Activated CD4-positive, alpha-beta T cell treated with anti-CD3 and anti-CD28 coated beads, Interleukin-2, Interleukin-4, amounts not matched to agents 100 ng/mL and 50 ng/mL, durations not matched to agents 16 hours and 8 hours (primary cell): Measurements from ENCODE around the gene FARP2.
"Not testable (repeated sequence)": the region's sequence is repeated elsewhere in the genome, so short reads cannot be mapped to it uniquely, and the experiment has no call there.

Experiments used
- DNase-seq: peaks from one replicate; pipeline ENCODE4 v3.0.0-alpha.2; 2020; ENCODE audit warnings: low spot score

FARP2 gene

DNA sequence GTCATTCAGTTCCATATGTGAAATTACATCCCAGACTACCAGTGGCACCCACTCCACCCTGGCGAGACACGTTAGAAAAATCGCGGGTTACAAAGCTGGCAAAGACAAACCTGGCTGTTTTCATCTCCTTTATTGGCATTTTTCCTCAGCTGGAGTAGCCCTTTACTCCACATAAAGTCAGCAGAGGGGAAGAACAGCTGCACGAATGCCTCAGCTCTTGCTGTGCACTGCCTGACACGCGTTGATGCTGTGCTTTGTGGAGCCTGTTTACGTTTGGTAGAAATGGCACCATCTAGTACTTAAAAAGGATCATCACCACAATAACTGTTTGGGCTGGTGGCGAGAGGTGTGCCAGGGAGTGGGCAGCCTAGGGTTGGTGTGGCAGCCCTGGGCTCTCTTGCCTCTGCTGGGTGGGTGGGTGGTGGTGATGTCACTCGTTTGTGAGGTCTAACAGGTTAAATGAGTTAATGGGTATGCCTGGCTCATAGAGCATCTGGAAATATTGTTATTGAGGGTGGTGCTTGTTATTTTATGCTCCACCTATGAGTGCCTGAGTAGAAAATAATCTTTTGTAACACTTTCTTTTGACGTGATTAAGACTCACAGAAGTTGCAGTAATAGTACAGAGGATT is 16.4 kb downstream of the FARP2 start:
- DNase-seq = no peak

GRCh38 chr2:241373446-241373845 is 17.4 kb downstream of the FARP2 start:
- DNase-seq = no peak

- DNase-seq = not testable (repeated sequence)
These were observed 17.8 kb downstream of the FARP2 start for GRCh38 chr2:241373906-241374305.

- DNase-seq = no peak
These were observed 19.2 kb downstream of the FARP2 start for GRCh38 chr2:241375300-241375699.

DNA sequence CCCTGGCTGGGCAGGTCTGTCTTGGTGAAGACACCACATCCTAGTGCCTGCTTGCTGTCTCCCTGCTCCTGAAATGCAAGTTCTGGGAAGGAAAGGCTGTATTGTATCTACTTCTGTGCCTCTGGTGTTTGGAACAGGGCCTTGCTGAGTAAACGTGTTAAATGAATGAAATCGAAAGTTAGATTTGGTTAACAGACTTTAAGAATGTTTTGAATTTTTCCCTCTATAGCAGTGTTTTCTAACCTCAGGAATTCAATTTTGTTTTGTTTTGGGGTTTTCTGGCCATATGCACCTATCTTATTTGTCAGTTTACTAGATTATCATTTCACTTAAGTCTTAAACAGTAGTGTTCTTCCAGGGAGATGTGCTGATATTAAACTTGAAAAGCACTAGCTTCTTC is 20.7 kb downstream of the FARP2 start:
- DNase-seq = no peak

DNA sequence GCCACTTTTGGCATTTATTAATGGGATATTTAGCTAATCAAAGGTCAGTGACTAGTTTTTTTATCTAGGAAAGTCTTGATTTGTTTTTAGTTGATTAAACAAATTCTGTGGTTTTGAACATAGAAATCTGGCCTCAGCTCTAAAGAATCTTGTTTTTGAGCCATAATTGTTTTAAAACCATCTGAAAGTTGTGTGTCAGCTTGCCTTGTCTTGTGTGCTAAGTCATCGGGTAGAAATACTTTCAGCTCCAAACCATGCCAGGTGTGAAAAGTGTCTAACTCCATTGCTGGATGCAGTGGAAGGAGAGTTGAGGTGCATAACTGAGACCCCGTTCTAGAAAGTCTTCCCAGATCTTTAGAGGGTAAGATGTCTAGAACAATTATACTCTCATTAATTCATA is 22.7 kb downstream of the FARP2 start:
- no peak for DNase-seq

DNA sequence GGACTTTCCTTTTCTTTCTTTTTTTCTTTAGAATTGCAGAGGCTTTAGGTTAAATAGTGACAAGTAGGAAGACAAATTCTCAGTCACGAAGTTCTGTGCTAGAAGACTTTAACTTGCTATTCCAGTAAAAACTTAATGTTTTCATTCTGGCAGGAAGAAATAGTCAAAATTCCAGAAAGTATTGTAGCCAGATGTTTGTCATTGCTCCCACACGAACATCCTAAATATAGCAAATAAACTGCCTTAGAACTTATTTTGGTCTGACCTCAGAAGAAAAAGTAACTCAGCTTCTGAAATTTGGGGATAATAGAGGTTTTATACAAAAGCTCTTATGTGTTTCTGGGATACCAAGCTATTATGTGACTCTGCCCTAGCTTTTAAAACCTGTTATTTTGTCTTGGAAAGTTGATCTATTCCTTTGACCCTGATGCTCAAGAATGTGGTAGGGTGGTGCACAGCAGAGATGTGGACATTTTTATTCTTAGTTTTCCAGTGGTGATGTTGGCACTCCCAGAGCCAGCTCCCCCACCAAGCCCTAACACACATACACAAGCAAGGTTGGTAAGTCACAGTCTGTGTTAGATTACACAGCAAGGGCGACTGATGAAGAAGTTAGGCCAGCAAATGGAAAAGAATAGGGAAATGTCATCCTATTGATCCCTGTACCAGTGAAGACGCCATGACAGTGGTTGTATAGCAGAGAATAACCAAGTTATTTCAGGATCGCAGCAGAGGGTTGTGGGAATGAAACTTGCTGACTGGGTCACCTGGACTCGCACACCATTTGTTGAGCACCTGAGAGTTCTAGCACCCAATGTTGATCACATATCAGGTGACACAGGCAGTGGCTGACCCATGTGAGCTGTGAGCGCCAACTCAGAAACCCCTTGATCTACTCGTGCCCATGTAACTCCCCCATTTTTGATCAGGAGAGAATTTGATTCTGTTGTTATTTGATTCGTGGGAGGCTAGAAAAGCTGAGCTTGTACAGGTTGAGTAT is 23.7 kb downstream of the FARP2 start:
- DNase-seq = no peak

DNA sequence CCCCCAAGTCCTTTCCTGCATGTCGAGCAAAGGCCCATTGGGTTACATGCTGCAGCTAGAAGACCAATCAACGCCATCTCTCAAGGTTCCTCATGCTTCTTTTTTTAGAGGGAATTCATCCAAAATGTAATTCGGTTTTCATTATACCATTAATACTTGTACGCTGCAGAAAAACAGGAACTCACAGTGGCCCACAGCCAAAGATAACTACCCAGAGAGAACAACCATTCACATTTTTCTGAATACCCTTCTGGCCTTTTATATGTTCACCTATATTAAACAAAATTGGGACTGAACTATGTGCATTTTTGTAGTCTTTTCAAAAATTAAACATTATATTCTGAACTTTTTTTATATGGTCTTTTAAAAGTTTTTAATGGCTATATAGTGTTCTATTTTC is 25.8 kb downstream of the FARP2 start:
- DNase-seq = no peak

GRCh38 chr2:241385450-241385849 is 29.4 kb downstream of the FARP2 start:
- DNase-seq = not testable (repeated sequence)

GRCh38 chr2:241386519-241386918 is 30.4 kb downstream of the FARP2 start:
- DNase-seq = no peak

- DNase-seq = no peak
These were observed 33.6 kb downstream of the FARP2 start for GRCh38 chr2:241389697-241390096.

DNA sequence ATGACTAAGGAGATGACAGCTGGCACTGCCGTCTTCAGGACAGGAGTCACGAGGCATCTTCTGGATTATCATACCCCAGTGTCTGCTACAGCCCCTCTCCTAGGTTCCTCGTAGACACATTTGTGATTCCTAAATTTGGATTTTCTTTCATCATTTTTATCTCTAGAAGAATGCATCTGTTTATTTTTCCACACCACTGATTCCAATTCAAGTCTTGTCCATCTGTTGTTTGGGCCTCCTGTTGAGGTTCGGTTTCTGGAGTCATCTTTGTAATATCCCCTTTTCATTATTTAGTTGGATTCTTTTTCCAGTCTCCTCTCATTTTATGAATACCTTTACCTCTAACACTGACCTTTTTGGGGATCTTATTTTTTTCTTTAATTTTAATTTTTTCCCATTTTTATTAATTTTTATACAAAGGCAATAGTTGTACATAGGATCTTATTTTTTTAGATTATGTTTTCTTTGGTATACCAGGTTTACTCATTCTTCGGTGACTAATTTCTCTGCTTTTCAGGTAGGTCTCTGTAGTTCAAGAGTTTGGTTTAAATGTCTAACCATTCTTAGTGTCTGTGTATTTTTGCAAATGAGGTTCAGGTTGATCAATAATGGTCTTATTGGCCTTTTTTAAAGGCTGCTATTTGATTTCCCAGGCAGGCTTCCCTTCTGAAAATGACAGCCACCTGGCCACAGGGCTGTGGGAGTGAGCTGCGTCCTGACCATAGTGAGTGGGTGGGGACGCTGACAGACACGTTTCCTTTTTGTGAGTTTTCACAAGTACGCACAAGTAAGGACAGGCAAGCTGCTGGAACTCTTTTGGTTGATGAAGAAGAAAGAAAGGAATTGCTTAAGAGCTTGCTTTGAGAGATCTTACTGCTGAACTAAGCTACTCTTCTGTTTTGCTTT is 34.5 kb downstream of the FARP2 start:
- DNase-seq = peak; percentile 23

GRCh38 chr2:241391892-241392665 is 36.0 kb downstream of the FARP2 start:
- DNase-seq = peak; percentile 7

DNA sequence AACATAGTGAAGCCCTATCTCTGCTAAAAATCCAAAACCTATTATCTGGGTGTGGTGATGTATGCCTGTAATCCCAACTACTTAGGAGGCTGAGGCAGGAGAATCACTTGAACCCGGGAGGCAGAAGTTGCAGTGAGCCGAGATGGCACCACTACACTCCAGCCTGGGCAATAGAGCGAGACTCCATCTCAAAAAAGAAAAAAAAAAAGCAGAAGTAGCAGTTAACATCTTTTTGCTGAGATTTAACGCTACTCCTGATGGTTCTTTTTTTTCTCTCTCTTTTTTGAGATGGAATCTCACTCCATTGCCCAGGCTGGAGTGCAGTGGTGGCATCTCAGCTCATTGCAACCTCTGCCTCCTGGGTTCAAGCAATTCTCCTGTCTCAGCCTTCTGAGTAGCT is 36.7 kb downstream of the FARP2 start:
- not testable (repeated sequence) for DNase-seq

GRCh38 chr2:241393524-241394196 is 37.6 kb downstream of the FARP2 start:
- peak; percentile 50 for DNase-seq

- not testable (repeated sequence) for DNase-seq
These were observed 40.7 kb downstream of the FARP2 start for GRCh38 chr2:241396809-241397208.

GRCh38 chr2:241399941-241400922 is 44.1 kb downstream of the FARP2 start:
- DNase-seq = no peak

DNA sequence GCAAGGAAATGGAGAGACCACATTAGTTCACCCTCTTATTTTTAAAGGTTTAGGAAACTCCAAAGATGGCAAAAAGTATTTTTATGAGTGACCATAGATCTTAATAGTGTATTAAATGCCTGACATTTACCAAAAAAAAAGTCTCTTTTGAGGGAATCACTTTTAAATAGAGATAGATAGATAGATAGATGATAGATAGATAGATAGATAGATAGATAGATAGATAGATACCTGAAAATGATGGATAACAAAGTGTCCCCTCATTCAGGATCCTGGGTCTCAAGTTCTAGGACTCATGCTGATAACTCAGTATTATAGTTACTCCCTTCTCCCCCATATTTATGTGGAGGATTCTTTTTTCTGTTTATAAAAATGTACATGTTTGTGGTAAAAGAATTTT is 52.8 kb downstream of the FARP2 start:
- DNase-seq = no peak

DNA sequence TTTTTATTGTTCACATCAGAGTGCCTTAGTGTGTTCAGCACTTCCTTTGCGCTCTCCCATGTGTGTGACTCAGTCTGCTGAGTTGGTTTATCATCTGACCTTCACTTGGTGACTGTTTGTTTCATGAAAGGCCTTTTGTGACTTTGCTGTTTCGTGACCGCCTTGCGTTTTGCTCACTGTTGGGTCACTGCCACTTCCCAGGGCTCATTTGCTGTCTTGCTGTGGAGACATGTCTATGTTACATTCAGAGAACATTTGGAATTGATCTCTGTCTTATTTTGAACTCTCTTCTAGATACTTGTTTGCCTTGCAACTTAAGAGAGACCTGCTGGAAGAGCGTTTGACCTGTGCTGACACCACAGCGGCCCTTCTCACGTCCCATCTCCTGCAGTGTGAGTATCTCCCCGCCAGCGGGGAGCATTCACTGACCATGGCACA is 54.7 kb downstream of the FARP2 start:
- DNase-seq = no peak

GRCh38 chr2:241412144-241412543 is 56.1 kb downstream of the FARP2 start:
- DNase-seq = no peak
